GM19467 (cell line): ENCODE results near the gene DNAJC12.
A peak's percentile ranks its signal among the peaks of the same experiment; 100 is the strongest.
"Not testable (repeated sequence)": the region's sequence is repeated elsewhere in the genome, so short reads cannot be mapped to it uniquely, and the experiment has no call there.

ENCODE experiments used
- ATAC-seq: cut with Tn5 transposase; IDR thresholded peaks from one replicate; pipeline ENCODE4 v1.9.1; 2021; ENCODE audit warnings: mild to moderate bottlenecking, moderate library complexity; ENCODE audit not compliant: unreplicated experiment

The DNAJC12 gene

DNA sequence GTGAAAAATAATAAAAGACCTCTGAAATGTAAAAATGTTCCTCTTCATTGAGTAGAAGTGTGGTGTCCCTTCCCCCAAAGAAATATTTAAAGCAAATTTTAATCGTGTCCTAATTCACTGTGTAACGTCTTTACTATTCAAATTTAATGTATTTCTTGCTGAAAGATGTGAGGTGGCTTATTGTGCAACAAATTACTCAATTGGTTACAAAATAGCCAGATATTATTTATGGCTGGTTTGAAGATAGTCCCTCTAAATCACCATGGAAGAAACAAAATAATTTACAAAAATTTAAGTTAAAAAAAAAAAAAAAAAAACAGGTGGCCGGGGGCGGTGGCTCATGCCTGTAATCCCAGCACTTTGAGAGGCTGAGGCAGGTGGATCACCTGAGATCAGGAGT lies 43.7 kb downstream of the DNAJC12 start:
- no peak for ATAC-seq

DNA sequence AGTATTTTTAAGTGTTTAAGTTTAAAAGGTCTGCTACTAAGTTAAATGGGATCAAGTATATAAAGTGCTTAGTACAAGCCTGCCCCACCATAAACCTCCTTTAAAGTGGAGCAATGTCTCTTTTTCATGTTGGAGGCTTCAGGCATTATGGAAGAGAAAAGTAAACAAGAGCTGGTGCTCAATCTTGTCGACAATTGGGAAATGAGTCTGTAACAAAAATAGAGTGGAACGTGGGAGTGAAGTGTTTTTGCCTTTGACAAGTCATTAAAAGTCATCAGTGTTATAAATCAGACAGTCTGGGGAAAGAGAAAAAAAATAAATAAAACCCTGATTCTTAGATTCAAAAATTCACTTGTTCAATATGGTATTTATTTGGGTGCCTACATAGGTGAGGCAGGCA lies 44.7 kb downstream of the DNAJC12 start:
- no peak for ATAC-seq

- ATAC-seq: no peak
Observed at GRCh38 chr10:67792653-67793052, 45.3 kb downstream of the DNAJC12 start.

GRCh38 chr10:67790534-67791408 lies 47.2 kb downstream of the DNAJC12 start:
- no peak for ATAC-seq

DNA sequence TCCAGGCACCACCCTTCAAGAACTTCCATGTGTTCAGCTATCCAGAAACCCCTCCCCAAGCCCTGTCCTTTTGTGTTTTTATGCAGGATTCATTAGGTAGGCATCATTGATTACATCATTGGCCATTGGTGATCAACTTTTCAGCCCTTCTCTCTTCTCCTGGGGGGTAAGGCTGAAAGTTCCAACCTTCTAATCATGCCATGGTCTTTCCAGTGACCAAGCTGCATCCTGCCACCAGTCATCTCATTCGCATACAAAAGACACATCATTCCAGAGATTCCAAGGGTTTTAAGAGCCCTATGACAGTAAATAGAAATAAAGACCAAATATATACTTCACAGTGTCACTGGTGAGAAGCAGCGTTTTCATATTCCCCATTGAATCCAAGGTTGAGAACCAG lies 48.2 kb downstream of the DNAJC12 start:
- ATAC-seq: no peak

DNA sequence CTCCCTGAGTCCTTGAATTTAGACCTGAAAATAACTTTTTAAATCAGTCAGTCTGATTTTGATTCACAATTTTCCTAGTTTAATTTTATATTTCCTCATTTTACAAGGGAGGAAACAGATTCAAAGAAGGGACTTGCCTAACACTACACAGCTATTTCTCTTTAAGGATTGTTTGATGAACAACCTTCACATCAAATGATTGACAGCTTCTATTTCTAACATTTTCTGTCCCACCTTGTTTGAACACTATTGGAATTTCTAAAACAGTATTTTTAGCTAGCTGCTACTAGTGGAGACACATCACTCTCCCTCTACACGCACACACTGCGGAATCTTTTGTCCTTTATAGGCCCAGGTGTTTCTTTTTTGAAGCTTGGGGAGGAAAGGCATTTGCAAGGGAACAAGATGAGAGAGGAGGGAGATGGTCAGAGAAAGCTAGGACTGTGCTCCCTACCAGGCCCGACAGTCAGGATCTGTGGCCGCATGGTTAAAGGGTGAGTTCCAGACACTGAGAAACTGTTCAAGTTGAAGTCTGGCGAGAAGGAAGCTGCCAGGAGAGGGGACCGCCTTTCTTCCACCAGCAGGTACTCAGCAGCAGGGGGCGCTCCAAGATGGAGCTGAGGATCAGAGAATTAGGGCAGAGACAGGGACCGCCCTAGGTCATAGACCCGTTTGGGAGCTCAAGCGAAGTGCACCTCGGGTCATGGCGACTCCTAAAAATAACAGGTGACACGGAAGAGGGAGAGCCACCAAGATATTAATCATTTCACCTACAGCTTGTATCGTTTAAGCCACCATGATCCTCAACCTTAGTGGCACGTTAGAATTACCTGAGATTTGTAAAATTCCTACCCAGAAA lies 49.7 kb downstream of the DNAJC12 start:
- ATAC-seq: peak; percentile 65

DNA sequence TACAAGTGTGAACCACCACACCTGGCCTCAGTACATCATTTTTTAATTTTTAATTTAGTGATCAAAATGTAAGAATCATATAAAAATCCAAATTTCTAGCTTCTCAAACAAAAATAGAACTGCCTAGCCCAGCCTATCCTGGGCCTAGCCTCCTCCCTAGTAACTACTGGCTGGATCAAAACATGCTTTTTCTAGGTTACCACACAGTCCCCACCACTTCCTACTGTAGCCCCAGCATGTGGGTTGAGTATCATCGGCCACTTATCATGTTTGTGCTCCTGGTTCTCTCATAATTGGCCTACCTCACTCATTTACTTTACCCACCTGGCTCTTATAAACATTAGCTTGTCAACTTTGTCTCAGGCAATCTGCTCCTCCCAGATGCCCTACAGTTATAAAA lies 52.9 kb downstream of the DNAJC12 start:
- no peak for ATAC-seq

DNA sequence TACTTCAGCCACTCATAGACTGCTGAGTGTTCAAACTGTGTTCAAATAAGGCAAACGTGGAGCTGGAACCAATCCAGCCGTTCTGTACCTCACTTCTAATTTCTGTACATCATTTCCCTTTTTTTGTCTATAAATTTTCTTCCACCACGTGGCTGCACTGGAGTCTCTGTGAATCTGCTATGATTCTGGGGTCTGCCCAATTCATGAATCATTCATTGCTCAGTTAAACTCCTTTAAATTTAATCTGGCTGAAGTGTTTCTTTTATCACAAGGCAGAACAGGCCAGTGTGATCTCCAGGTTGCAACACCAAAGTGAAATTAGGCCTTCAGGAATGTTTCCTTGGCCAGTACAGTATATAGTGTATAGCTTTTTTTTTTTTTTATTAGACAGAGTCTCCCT lies 53.5 kb downstream of the DNAJC12 start:
- ATAC-seq: no peak

DNA sequence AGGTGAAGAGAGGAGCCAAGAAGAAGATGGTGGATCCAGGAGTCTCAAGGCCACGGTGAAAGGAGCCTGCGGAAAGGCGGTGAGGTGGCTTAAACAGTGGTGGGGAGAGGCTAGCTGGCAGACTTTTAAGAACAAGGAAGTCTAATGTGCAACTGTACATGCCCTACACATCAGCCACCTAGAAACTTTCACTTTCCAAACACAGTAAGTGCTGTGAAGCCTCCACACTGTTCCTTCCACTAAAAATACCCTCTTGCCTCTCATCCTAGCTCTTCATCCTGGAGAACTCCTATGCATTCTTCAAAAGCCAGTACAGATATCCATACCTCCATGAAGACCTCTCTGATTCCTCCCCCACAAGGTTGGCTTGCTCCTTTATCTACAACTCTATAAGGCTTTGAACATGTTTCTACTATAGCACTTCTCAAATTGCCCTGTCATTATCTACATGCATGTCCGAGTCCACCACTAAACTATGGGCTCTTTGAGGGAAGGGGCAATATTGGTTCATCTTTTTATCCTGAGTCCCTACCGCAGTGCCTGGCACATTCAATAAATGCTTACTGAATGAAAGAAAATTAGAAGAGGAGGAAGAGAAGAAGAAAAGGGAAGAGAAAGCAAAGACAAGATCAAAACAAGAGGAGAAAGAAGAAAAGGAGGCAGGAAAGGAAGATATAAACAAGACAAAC lies 54.2 kb downstream of the DNAJC12 start:
- peak; percentile 45 for ATAC-seq

- ATAC-seq: no peak
Observed at GRCh38 chr10:67782530-67782929, 55.5 kb downstream of the DNAJC12 start.

- ATAC-seq: peak; percentile 76
Observed at GRCh38 chr10:67780759-67781538, 57.0 kb downstream of the DNAJC12 start.

DNA sequence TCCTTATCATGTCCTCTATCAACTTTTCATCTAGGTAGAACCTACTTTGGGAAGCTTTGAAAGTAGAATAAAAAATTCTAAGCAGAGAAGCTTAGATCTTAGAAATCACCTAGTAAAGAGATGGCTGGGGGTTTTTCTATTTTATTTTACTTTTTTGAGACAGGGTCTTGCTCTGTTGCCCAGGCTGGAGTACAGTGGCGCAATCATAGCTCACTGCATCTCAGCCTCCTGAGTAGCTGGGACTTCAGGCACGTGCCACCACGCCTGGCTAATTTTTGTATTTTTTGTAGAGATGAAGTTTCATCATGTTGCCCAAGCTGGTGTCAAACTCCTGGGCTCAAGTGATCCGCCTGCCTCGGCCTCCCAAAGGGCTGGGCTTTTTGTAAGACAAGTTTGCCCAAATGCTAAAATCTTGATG lies 57.8 kb downstream of the DNAJC12 start:
- not testable (repeated sequence) for ATAC-seq

DNA sequence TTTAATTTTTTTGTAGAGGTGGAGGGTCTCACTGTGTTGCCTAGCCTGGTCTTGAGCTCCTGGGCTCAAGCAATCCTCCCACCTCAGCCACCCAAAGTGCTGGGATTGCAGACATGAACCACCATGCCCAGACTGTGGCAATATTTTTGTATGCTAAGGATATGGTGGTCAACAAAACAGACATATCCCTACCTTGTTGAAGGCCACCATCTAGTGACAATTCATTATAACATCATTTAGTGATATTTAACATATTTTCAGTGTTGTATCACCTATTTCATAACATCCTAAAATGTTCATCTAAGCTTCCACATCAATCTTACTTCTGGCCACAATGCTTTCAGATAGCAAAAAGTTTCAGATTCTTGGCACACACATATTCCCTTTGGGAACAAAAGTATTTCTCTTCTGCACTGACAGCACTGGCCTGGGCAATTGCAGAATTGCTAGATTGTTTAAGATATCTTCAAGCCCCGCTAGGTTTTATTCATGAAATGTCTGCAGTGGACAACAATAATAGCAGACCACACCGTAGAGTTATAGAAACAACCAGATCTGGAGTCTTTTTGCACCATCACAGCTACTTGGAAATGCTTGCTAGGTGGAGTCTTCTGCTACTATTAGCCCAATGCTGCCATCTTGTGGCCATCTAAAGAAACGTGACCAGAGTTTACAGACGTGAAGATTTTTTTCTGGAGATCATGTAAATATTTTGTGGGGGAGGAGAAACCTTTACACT lies 58.4 kb downstream of the DNAJC12 start:
- ATAC-seq: no peak

GRCh38 chr10:67776371-67776770 lies 61.6 kb downstream of the DNAJC12 start:
- no peak for ATAC-seq

DNA sequence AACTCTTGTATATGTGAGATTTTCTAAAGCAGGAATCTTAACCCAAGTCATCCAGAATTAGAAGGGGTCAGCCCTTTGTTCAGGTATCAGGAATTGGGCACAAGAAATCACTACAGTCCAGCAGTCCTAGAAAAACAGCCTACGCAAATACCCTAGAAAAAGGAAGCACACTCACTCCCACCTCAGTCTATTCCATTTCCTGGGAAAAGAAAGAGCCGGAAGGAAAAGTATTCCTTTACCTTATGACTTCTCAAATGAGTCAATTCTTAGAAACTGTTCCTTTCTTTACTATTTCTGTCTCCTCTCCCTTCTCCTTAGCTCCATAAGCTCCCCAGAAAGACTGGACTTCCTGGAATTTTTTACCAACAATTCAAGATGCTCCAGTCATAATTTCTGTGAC lies 62.7 kb downstream of the DNAJC12 start:
- ATAC-seq: no peak

DNA sequence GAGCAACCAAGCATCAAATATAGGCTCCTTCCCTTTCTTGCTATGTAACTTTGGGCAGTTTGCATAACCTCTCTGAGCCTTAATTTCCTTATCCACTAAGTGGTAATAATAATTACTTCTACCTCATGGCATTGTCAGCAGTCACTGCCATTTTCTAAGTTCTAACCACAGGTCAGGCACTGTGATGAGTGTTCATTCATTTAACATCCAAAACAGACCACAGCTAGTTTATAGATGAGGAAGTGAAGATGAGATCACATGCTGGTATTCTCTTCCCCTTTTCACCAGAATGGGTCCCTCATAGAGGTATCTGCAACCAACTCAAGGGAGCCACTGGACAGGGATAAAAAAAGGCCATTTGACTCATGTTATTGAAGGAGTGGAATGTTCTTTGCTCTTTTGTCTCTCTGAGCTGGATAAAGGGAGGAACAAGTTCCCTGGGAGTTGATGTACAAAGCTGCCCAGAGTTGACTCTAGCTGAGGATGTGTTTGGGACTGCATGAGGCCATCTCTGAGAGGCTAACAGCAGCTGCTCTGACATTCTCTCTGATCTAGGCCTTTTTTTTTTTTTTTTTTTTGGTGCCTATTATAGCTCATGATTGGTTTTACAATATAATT lies 65.0 kb downstream of the DNAJC12 start:
- ATAC-seq: peak; percentile 91

DNA sequence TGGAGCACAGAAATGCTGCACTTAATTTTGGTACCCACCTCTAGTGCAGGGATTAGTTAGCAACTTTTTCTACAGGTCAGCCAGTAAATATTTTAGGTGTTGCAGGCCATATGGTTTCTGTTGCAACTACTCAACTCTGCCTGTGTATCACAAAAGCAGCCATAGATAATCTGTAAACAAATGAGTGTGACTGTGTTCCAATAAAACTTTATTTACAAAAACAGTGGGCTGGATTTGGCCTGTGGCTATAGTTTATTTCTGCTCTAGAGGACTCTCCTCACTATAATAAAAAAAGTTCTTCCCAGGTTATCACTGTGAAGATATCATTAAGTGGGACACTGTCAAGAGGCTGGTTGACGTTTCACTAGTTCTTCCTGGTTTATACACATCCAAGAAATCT lies 65.8 kb downstream of the DNAJC12 start:
- no peak for ATAC-seq

DNA sequence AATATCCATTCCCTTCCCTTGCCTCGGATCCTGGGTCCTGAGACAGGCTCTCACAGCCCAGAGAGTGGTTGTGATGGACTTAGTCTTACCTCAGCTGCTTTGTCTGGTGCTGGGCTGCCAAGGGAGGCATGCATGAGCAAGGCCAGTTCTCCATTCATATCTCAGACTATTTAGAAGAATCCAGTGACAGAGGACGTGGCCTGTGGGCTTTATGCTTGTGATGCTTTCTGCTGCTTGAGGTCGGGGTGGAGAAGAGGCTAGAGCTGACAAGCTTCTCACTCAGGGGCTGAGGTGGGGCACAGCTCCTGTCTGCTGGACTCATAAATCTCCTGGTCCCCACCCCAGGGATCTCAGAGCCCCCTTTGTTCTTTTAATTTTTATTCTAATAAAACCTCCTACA lies 66.8 kb downstream of the DNAJC12 start:
- ATAC-seq: peak; percentile 0

GRCh38 chr10:67770537-67770936 lies 67.5 kb downstream of the DNAJC12 start:
- peak; percentile 69 for ATAC-seq
